SH-SY5Y (cell line): Measurements from ENCODE around the gene CLDN4.

Experiments
- GATA2 ChIP-seq: IDR thresholded peaks from 2 replicates; pipeline ENCODE4 v1.6.1; 2011; ENCODE audit warnings: mild to moderate bottlenecking, low read depth, low read length
- GATA3 ChIP-seq: IDR thresholded peaks from 2 replicates; pipeline ENCODE4 v1.6.1; 2011; ENCODE audit warnings: low read depth, mild to moderate bottlenecking, low read length, moderate library complexity

DNA sequence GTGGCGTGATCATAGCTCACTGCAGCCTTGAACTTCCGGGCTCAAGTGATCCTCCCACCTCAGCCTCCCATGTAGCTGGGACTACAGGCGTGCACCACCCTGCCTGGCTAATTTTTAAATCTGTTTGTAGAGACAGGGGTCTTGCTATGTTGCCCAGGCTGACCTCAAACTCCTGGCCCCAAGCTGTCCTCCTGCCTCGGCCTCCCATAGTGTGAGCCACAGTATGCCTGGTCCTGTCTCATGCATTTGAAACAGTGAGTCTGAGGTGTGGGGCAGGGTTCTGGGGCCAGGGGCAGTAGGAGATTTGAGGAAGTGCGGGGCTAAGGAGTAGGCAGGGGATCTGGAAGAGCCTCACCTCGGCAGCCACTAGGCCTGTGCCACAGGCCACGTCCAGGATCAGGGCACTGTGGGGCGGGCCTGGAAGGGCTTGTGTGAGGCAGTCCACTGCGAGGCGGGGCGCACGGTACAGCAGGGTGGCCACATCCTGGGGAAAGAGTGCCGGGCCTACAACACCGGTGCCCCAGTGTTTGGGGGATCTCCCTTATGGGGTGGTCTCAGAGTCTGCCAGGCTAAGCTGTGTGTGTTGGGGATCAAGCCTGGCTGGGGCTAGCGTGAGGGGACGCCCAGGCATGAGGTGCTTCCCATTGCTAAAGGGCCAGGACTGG, 10.1 kb downstream of the CLDN4 start:
- TF ChIP-seq GATA2 (no peak), GATA3 (no peak)
